NK-92 treated with Interleukin-12 subunit alpha and Interleukin-12 subunit beta, amount 100 ng/mL, for 24 hours (cell line): ENCODE results near the gene SLAMF7.
A peak's percentile ranks its signal among the peaks of the same experiment; 100 is the strongest.

ENCODE experiments used
- DNase-seq: peaks from one replicate; lab custom pipeline; 2025; lab: John Stamatoyannopoulos, UW

The SLAMF7 gene

GRCh38 chr1:160745551-160745950, 6.5 kb downstream of the SLAMF7 start:
- no peak for DNase-seq

GRCh38 chr1:160746836-160747500, 7.9 kb downstream of the SLAMF7 start:
- no peak for DNase-seq

GRCh38 chr1:160747717-160748116, 8.7 kb downstream of the SLAMF7 start:
- DNase-seq = no peak

GRCh38 chr1:160748181-160748877, 9.3 kb downstream of the SLAMF7 start:
- no peak for DNase-seq

- DNase-seq = no peak
Observed at GRCh38 chr1:160748878-160749269, 9.8 kb downstream of the SLAMF7 start.

GRCh38 chr1:160750608-160751007, 11.6 kb downstream of the SLAMF7 start:
- no peak for DNase-seq

- DNase-seq = no peak
Observed at GRCh38 chr1:160752406-160752805, 13.4 kb downstream of the SLAMF7 start.

- DNase-seq = no peak
Observed at GRCh38 chr1:160752924-160753323, 13.9 kb downstream of the SLAMF7 start.

GRCh38 chr1:160753594-160753993, 14.5 kb downstream of the SLAMF7 start:
- no peak for DNase-seq

- DNase-seq = no peak
Observed at GRCh38 chr1:160755461-160755860, 16.4 kb downstream of the SLAMF7 start.

- DNase-seq = peak; percentile 67
Observed at GRCh38 chr1:160755911-160756848, 17.1 kb downstream of the SLAMF7 start.

- DNase-seq = no peak
Observed at GRCh38 chr1:160756849-160757201, 17.8 kb downstream of the SLAMF7 start.

GRCh38 chr1:160758521-160758920, 19.5 kb downstream of the SLAMF7 start:
- no peak for DNase-seq

GRCh38 chr1:160759740-160760139, 20.7 kb downstream of the SLAMF7 start:
- DNase-seq = no peak

- no peak for DNase-seq
Observed at GRCh38 chr1:160761046-160761445, 22.0 kb downstream of the SLAMF7 start.

- no peak for DNase-seq
Observed at GRCh38 chr1:160761886-160762285, 22.8 kb downstream of the SLAMF7 start.

GRCh38 chr1:160763993-160764392, 24.9 kb downstream of the SLAMF7 start:
- no peak for DNase-seq

GRCh38 chr1:160767395-160768294, 28.6 kb downstream of the SLAMF7 start:
- peak; percentile 26 for DNase-seq

- peak; percentile 72 for DNase-seq
Observed at GRCh38 chr1:160768295-160768657, 29.2 kb downstream of the SLAMF7 start.

- no peak for DNase-seq
Observed at GRCh38 chr1:160772331-160772730, 33.3 kb downstream of the SLAMF7 start.

GRCh38 chr1:160773093-160773492, 34.0 kb downstream of the SLAMF7 start:
- DNase-seq = no peak
